K562 (cell line): ENCODE data around the gene RHOBTB3. TPM values are rescaled to one million over a fixed set of nuclear protein-coding genes. Genes with fewer than 3 reads are reported as not detected.

Experiments used
- BRF1 ChIP-seq: IDR thresholded peaks from 3 replicates; pipeline ENCODE4 v1.6.1; 2011; ENCODE audit warnings: borderline replicate concordance, mild to moderate bottlenecking; ENCODE audit not compliant: insufficient read length; ENCODE audit errors: extremely low read depth
- HDAC3 ChIP-seq: fragments of 450-650 bp; IDR thresholded peaks from 2 replicates; pipeline ENCODE4 v1.6.1; 2018; ENCODE audit warnings: borderline replicate concordance, mild to moderate bottlenecking, moderate library complexity; ENCODE audit not compliant: partially characterized antibody
- RAD21 ChIP-seq, 2 experiments: fragments of 250-450 bp in 1 of 2; fragments of 450-650 bp in 1 of 2; sonication (Bioruptor Pico) in 1 of 2; formaldehyde crosslinking in 1 of 2; IDR thresholded peaks in 1 of 2; conservative IDR thresholded peaks in 1 of 2; 2 replicates each; pipeline versions ENCODE4 v1.4.0 to v1.8.0; 2020 to 2022; ENCODE audit warnings: mild to moderate bottlenecking in 2 of 2, moderate library complexity in 1 of 2
- RBFOX2 ChIP-seq: fragments of 200-400 bp; formaldehyde crosslinking; IDR thresholded peaks from 2 replicates; pipeline ENCODE4 v1.6.1; 2017; ENCODE audit warnings: low read depth, mild to moderate bottlenecking, low read length, moderate library complexity
- RHOXF2B ChIP-seq: fragments of 250-450 bp; sonication (Bioruptor Pico); conservative IDR thresholded peaks from 2 replicates; pipeline ENCODE4 v1.5.1; 2021
- TCF7 ChIP-seq: sonication (generic); IDR thresholded peaks from 2 replicates; pipeline ENCODE4 v1.6.1; 2016; ENCODE audit warnings: antibody characterized with exemption, borderline replicate concordance
- polyA plus RNA-seq, 8 experiments: library from polyadenylated mRNA; depleted of rRNA in 4 of 8; stranded (reverse) in 5 of 8; unstranded in 3 of 8; fragments of >200 nt; fragmentation: Nextera tagmentation in 2 of 8; fragmentation: Illumina TruSeq in 1 of 8; extraction: Ambion mirVana in 2 of 8; extraction: Trizol in 1 of 8; gene quantifications; 2 replicates each; pipeline versions ENCODE4 v1.2.1 to v1.2.3, GENCODE V29; 2011 to 2014; ENCODE audit warnings: inconsistent platforms in 1 of 8, missing spikeins in 1 of 8
- total RNA-seq, 7 experiments: library from RNA; depleted of rRNA in 6 of 7; stranded (reverse); fragments of >200 nt in 6 of 7; fragmentation: Illumina TruSeq in 2 of 7; extraction: Trizol in 2 of 7; gene quantifications; 2 replicates each; pipeline versions ENCODE4 v1.2.1 to v1.2.3, GENCODE V29; 2011 to 2021; ENCODE audit warnings: low replicate concordance in 1 of 7
- TF ChIP-seq, protein P1 (sequence below): fragments of 450-650 bp; IDR thresholded peaks from 2 replicates; pipeline ENCODE4 v1.6.1; 2016; ENCODE audit warnings: mild to moderate bottlenecking, moderate library complexity
- TF ChIP-seq, protein P2 (sequence below): fragments of 450-650 bp; IDR thresholded peaks from 2 replicates; pipeline ENCODE4 v1.6.1; 2016
- TF ChIP-seq, protein P3 (sequence below): fragments of 250-450 bp; sonication (Bioruptor Pico); IDR thresholded peaks from 2 replicates; pipeline ENCODE4 v1.4.0; 2020
- TF ChIP-seq, protein P4 (sequence below): fragments of 150-350 bp; conservative IDR thresholded peaks from 2 replicates; pipeline ENCODE4 v1.6.1; 2014; ENCODE audit warnings: low read length

Gene RHOBTB3
- total and polyA plus RNA-seq, 9 of the 15 experiments (the other 6 are each of a cell fraction or from before 2014, with no cell fraction given): 39.7 to 143 (median 115) TPM

DNA sequence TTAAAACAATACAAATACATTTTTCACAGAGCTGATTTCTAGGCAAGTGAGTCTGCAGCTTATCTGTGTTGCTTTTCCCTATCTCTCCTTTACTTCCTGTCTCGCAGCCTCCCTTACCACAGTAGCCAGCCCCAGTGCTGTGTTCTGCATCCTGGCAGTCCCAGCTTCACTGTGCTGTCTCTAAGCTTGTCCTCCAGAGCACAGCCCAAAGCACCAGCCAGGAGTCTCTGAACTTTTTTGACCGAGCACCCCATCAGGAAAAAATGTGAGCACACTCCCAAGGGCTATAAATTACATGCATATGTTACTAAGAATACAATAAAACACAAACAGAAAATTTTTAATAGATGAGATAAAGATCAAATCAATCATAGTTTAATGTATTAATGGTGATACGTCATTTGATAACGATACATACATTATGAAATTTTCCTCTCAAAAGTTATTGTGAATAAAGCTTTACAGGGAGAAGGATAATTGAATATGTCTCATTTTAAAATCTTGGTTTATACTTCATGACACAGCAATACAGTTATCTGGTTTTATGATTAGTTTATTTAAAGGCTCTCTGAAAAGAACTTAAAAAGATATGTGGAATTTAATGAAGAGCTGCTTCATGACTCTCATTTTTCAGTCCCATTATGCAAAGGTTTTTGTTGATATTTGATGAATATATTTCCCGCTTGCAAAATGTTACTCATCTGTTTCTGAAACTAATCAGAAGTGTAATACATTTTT lies 7.3 kb upstream of the RHOBTB3 start (continued):
- TF ChIP-seq, protein P1, sequence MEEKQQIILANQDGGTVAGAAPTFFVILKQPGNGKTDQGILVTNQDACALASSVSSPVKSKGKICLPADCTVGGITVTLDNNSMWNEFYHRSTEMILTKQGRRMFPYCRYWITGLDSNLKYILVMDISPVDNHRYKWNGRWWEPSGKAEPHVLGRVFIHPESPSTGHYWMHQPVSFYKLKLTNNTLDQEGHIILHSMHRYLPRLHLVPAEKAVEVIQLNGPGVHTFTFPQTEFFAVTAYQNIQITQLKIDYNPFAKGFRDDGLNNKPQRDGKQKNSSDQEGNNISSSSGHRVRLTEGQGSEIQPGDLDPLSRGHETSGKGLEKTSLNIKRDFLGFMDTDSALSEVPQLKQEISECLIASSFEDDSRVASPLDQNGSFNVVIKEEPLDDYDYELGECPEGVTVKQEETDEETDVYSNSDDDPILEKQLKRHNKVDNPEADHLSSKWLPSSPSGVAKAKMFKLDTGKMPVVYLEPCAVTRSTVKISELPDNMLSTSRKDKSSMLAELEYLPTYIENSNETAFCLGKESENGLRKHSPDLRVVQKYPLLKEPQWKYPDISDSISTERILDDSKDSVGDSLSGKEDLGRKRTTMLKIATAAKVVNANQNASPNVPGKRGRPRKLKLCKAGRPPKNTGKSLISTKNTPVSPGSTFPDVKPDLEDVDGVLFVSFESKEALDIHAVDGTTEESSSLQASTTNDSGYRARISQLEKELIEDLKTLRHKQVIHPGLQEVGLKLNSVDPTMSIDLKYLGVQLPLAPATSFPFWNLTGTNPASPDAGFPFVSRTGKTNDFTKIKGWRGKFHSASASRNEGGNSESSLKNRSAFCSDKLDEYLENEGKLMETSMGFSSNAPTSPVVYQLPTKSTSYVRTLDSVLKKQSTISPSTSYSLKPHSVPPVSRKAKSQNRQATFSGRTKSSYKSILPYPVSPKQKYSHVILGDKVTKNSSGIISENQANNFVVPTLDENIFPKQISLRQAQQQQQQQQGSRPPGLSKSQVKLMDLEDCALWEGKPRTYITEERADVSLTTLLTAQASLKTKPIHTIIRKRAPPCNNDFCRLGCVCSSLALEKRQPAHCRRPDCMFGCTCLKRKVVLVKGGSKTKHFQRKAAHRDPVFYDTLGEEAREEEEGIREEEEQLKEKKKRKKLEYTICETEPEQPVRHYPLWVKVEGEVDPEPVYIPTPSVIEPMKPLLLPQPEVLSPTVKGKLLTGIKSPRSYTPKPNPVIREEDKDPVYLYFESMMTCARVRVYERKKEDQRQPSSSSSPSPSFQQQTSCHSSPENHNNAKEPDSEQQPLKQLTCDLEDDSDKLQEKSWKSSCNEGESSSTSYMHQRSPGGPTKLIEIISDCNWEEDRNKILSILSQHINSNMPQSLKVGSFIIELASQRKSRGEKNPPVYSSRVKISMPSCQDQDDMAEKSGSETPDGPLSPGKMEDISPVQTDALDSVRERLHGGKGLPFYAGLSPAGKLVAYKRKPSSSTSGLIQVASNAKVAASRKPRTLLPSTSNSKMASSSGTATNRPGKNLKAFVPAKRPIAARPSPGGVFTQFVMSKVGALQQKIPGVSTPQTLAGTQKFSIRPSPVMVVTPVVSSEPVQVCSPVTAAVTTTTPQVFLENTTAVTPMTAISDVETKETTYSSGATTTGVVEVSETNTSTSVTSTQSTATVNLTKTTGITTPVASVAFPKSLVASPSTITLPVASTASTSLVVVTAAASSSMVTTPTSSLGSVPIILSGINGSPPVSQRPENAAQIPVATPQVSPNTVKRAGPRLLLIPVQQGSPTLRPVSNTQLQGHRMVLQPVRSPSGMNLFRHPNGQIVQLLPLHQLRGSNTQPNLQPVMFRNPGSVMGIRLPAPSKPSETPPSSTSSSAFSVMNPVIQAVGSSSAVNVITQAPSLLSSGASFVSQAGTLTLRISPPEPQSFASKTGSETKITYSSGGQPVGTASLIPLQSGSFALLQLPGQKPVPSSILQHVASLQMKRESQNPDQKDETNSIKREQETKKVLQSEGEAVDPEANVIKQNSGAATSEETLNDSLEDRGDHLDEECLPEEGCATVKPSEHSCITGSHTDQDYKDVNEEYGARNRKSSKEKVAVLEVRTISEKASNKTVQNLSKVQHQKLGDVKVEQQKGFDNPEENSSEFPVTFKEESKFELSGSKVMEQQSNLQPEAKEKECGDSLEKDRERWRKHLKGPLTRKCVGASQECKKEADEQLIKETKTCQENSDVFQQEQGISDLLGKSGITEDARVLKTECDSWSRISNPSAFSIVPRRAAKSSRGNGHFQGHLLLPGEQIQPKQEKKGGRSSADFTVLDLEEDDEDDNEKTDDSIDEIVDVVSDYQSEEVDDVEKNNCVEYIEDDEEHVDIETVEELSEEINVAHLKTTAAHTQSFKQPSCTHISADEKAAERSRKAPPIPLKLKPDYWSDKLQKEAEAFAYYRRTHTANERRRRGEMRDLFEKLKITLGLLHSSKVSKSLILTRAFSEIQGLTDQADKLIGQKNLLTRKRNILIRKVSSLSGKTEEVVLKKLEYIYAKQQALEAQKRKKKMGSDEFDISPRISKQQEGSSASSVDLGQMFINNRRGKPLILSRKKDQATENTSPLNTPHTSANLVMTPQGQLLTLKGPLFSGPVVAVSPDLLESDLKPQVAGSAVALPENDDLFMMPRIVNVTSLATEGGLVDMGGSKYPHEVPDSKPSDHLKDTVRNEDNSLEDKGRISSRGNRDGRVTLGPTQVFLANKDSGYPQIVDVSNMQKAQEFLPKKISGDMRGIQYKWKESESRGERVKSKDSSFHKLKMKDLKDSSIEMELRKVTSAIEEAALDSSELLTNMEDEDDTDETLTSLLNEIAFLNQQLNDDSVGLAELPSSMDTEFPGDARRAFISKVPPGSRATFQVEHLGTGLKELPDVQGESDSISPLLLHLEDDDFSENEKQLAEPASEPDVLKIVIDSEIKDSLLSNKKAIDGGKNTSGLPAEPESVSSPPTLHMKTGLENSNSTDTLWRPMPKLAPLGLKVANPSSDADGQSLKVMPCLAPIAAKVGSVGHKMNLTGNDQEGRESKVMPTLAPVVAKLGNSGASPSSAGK: no peak
- TF ChIP-seq HDAC3 (no peak), RBFOX2 (no peak), BRF1 (no peak), RAD21 (CRISPR knock-in tag; conservative IDR thresholded peaks at IDR 0.05 in 1 of 2, IDR thresholded peaks at IDR 0.05 in 1 of 2) (no peak), RHOXF2B (no peak), TCF7 (no peak)
- TF ChIP-seq, protein P2, sequence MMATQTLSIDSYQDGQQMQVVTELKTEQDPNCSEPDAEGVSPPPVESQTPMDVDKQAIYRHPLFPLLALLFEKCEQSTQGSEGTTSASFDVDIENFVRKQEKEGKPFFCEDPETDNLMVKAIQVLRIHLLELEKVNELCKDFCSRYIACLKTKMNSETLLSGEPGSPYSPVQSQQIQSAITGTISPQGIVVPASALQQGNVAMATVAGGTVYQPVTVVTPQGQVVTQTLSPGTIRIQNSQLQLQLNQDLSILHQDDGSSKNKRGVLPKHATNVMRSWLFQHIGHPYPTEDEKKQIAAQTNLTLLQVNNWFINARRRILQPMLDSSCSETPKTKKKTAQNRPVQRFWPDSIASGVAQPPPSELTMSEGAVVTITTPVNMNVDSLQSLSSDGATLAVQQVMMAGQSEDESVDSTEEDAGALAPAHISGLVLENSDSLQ: 0 out of 2 replicates have a peak, but pooled peaks have one; percentile 15
- TF ChIP-seq, protein P3, sequence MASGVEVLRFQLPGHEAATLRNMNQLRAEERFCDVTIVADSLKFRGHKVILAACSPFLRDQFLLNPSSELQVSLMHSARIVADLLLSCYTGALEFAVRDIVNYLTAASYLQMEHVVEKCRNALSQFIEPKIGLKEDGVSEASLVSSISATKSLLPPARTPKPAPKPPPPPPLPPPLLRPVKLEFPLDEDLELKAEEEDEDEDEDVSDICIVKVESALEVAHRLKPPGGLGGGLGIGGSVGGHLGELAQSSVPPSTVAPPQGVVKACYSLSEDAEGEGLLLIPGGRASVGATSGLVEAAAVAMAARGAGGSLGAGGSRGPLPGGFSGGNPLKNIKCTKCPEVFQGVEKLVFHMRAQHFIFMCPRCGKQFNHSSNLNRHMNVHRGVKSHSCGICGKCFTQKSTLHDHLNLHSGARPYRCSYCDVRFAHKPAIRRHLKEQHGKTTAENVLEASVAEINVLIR (CRISPR knock-in tag): no peak
- TF ChIP-seq, protein P4, sequence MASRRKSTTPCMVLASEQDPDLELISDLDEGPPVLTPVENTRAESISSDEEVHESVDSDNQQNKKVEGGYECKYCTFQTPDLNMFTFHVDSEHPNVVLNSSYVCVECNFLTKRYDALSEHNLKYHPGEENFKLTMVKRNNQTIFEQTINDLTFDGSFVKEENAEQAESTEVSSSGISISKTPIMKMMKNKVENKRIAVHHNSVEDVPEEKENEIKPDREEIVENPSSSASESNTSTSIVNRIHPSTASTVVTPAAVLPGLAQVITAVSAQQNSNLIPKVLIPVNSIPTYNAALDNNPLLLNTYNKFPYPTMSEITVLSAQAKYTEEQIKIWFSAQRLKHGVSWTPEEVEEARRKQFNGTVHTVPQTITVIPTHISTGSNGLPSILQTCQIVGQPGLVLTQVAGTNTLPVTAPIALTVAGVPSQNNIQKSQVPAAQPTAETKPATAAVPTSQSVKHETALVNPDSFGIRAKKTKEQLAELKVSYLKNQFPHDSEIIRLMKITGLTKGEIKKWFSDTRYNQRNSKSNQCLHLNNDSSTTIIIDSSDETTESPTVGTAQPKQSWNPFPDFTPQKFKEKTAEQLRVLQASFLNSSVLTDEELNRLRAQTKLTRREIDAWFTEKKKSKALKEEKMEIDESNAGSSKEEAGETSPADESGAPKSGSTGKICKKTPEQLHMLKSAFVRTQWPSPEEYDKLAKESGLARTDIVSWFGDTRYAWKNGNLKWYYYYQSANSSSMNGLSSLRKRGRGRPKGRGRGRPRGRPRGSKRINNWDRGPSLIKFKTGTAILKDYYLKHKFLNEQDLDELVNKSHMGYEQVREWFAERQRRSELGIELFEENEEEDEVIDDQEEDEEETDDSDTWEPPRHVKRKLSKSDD: no peak
